Fibroblast of skin of abdomen (primary cell): ENCODE data around the gene TREM1.
A peak's percentile ranks its signal among the peaks of the same experiment; 100 is the strongest.
"Not testable (repeated sequence)": the region's sequence is repeated elsewhere in the genome, so short reads cannot be mapped to it uniquely, and the experiment has no call there.

ENCODE experiments used
- DNase-seq: peaks from one replicate; pipeline ENCODE4 v3.0.0-alpha.2; 2013

Gene TREM1

GRCh38 chr6:41257369-41258195 is 28.9 kb downstream of the TREM1 start:
- peak; percentile 79 for DNase-seq

- no peak for DNase-seq
Observed at GRCh38 chr6:41256383-41256782, 30.1 kb downstream of the TREM1 start.

GRCh38 chr6:41255638-41256246 is 30.7 kb downstream of the TREM1 start:
- DNase-seq: no peak

GRCh38 chr6:41255110-41255509 is 31.4 kb downstream of the TREM1 start:
- no peak for DNase-seq

GRCh38 chr6:41252401-41253169 is 33.9 kb downstream of the TREM1 start:
- no peak for DNase-seq

GRCh38 chr6:41247882-41248705 is 38.4 kb downstream of the TREM1 start:
- DNase-seq: no peak

GRCh38 chr6:41247288-41247865 is 39.1 kb downstream of the TREM1 start:
- DNase-seq: no peak

- DNase-seq: not testable (repeated sequence)
Observed at GRCh38 chr6:41246529-41246928, 40.0 kb downstream of the TREM1 start.

GRCh38 chr6:41239467-41240159 is 46.9 kb downstream of the TREM1 start:
- no peak for DNase-seq

GRCh38 chr6:41237128-41237527 is 49.4 kb downstream of the TREM1 start:
- no peak for DNase-seq

GRCh38 chr6:41236276-41236675 is 50.2 kb downstream of the TREM1 start:
- DNase-seq: no peak

GRCh38 chr6:41232667-41233066 is 53.8 kb downstream of the TREM1 start:
- no peak for DNase-seq

- no peak for DNase-seq
Observed at GRCh38 chr6:41231246-41231645, 55.2 kb downstream of the TREM1 start.

- no peak for DNase-seq
Observed at GRCh38 chr6:41229721-41230120, 56.8 kb downstream of the TREM1 start.

- no peak for DNase-seq
Observed at GRCh38 chr6:41228616-41229015, 57.9 kb downstream of the TREM1 start.

- DNase-seq: no peak
Observed at GRCh38 chr6:41228096-41228495, 58.4 kb downstream of the TREM1 start, which contains the start of gene TREML4. Gene TREML4, plus strand, starts transcription at chr6:41228349. Its CDS starts 79 bp downstream, at chr6:41228428.

GRCh38 chr6:41226752-41227151 is 59.7 kb downstream of the TREM1 start:
- DNase-seq: no peak

- DNase-seq: no peak
Observed at GRCh38 chr6:41224800-41225199, 61.7 kb downstream of the TREM1 start.
